T-cell (primary cell): ENCODE results near the gene SLC24A3. TPM values are rescaled to one million over a fixed set of nuclear protein-coding genes. Genes with fewer than 3 reads are reported as not detected.

ENCODE experiments used
- ATAC-seq, 4 experiments: fragments of 200-7000 bp in 3 of 4; fragments of 150-1000 bp in 1 of 4; cut with Tn5 transposase; replicated peaks in 1 of 4; 1 replicate in 3 of 4; 2 replicates in 1 of 4; pipeline ENCODE4 v1.10.0; 2021; ENCODE audit warnings: moderate library complexity in 3 of 4, mild to moderate bottlenecking in 2 of 4, moderate number of reproducible peaks in 1 of 4
- CTCF ChIA-PET, 2 donors: fragments of 300-600 bp; sonication (Branson Sonifier 250); formaldehyde crosslinking; loops; one replicate each; lab custom pipeline; 2022; ENCODE audit warnings: antibody characterized with exemption in 2 of 2; lab: Charles Lee
- POLR2A ChIA-PET, 2 donors: fragments of 300-600 bp; sonication (Branson Sonifier 250); formaldehyde crosslinking; loops; one replicate each; lab custom pipeline; 2022; ENCODE audit warnings: antibody characterized with exemption in 2 of 2; lab: Charles Lee
- DNase-seq, 35 experiments: peaks; one replicate each; pipeline versions ENCODE4 v3.0.0 to v3.0.0-alpha.2; 2013 to 2023
- H3K27ac ChIP-seq: one replicate; pipeline ENCODE4 v1.5.1; 2013; ENCODE audit warnings: low read length
- H3K27me3 ChIP-seq, 2 experiments: replicated peaks in 1 of 2; 1 replicate in 1 of 2; 2 replicates in 1 of 2; pipeline versions ENCODE4 v1.6.1 to v1.7.0; 2013; ENCODE audit warnings: low read length in 1 of 2, mixed read lengths in 1 of 2; ENCODE audit not compliant: control insufficient read depth in 2 of 2, insufficient read depth in 2 of 2; ENCODE audit errors: extremely low read depth in 1 of 2
- H3K36me3 ChIP-seq, 2 donors: 1 replicate in 1 of 2; 2 replicates in 1 of 2; pipeline versions ENCODE4 v1.6.1 to v1.7.0; 2013; ENCODE audit warnings: low read length in 1 of 2; ENCODE audit not compliant: control insufficient read depth in 2 of 2, insufficient read depth in 1 of 2; ENCODE audit errors: extremely low read depth in 1 of 2
- H3K4me1 ChIP-seq, 2 experiments: 1 replicate in 1 of 2; 2 replicates in 1 of 2; pipeline versions ENCODE4 v1.6.1 to v1.7.0; 2013; ENCODE audit warnings: low read length in 2 of 2, mixed read lengths in 1 of 2; ENCODE audit not compliant: insufficient read depth in 2 of 2, control insufficient read depth in 1 of 2; ENCODE audit errors: extremely low read depth in 1 of 2
- H3K4me3 ChIP-seq, 2 donors: 1 replicate in 1 of 2; 2 replicates in 1 of 2; pipeline versions ENCODE4 v1.5.1 to v1.7.0; 2013; ENCODE audit warnings: mild to moderate bottlenecking in 2 of 2, low read length in 1 of 2, moderate library complexity in 1 of 2; ENCODE audit not compliant: control insufficient read depth in 1 of 2; ENCODE audit errors: extremely low read depth in 1 of 2
- H3K9me3 ChIP-seq: 2 replicates; pipeline ENCODE4 v1.7.0; 2013
- H3K27ac Mint-ChIP-seq, 2 donors: one replicate each; pipeline ENCODE4 v1.8.0; 2020 to 2021; ENCODE audit warnings: mild to moderate bottlenecking in 2 of 2, mixed read lengths in 2 of 2
- H3K27me3 Mint-ChIP-seq, 2 donors: one replicate each; pipeline ENCODE4 v1.8.0; 2021 to 2022; ENCODE audit warnings: mixed read lengths in 2 of 2
- H3K36me3 Mint-ChIP-seq: one replicate; pipeline ENCODE4 v1.8.0; 2021; ENCODE audit warnings: mixed read lengths
- H3K4me1 Mint-ChIP-seq, 3 donors: one replicate each; pipeline ENCODE4 v1.8.0; 2020 to 2022; ENCODE audit warnings: mixed read lengths in 3 of 3, mild to moderate bottlenecking in 1 of 3
- H3K4me3 Mint-ChIP-seq, 3 donors: one replicate each; pipeline ENCODE4 v1.8.0; 2020 to 2022; ENCODE audit warnings: mild to moderate bottlenecking in 3 of 3, mixed read lengths in 3 of 3, moderate library complexity in 3 of 3
- H3K9me3 Mint-ChIP-seq, 3 donors: one replicate each; pipeline ENCODE4 v1.8.0; 2020 to 2022; ENCODE audit warnings: mixed read lengths in 3 of 3
- WGBS: methylation state at CpG from one replicate; pipeline ENCODE4 v1.1.5; 2013; ENCODE audit warnings: missing lambda C conversion rate; ENCODE audit not compliant: insufficient coverage; 5-methylcytosine and 5-hydroxymethylcytosine counted together
- total RNA-seq, 35 experiments: library from RNA in 6 of 35; stranded (reverse) in 6 of 35; fragments of 120-200 nt in 1 of 35; gene quantifications; one replicate each; pipeline versions ENCODE4 v1.2.1 to v1.2.4 and lab custom pipeline; 2013 to 2026

The SLC24A3 gene
- total RNA-seq, 5 donors from 2014 or later (not counting 1 experiment from before 2014, with no cell fraction given) = 0.06 to 0.25 (median 0.12) TPM

GRCh38 chr20:19430641-19431315 lies 218.3 kb downstream of the SLC24A3 start:
- Mint-ChIP-seq H3K4me3 (no peak overlapping the region), H3K27ac (no peak overlapping the region), H3K36me3 (no peaks in the 10 kb centered on the region), H3K9me3 (no peaks in the 10 kb centered on the region), H3K27me3 (no peaks in the 10 kb centered on the region), H3K4me1 (no peaks in the 10 kb centered on the region)
- H3K4me3 ChIP-seq = no peak overlapping the region
- H3K4me1 ChIP-seq = no peaks in the 10 kb centered on the region
- ChIA-PET POLR2A (no interaction called here), CTCF (no interaction called here)
- no peaks in the 10 kb centered on the region for H3K36me3 ChIP-seq
- H3K27me3 ChIP-seq = no peaks in the 10 kb centered on the region
- no peak for ATAC-seq
- H3K27ac ChIP-seq = no peak overlapping the region
- no peaks in the 10 kb centered on the region for H3K9me3 ChIP-seq
- 79% methylated on average over 2 of the region's 5 CpGs for WGBS
- no peak for DNase-seq

- no peaks in the 10 kb centered on the region for H3K36me3 ChIP-seq
- Mint-ChIP-seq H3K4me1 (no peaks in the 10 kb centered on the region), H3K4me3 (no peak overlapping the region), H3K27me3 (peaks cover 0 to 2% of the 10 kb centered on the region in 2 donors), H3K36me3 (no peaks in the 10 kb centered on the region), H3K27ac (no peak overlapping the region), H3K9me3 (no peaks in the 10 kb centered on the region)
- ATAC-seq (no peak), DNase-seq (no peak)
- WGBS = 55% methylated on average over 2 of the region's 4 CpGs
- POLR2A ChIA-PET = no interaction called here
- no peaks in the 10 kb centered on the region for H3K27me3 ChIP-seq
- CTCF ChIA-PET = no interaction called here
- no peak overlapping the region for H3K27ac ChIP-seq
- no peaks in the 10 kb centered on the region for H3K4me1 ChIP-seq
- no peak overlapping the region for H3K4me3 ChIP-seq
- no peaks in the 10 kb centered on the region for H3K9me3 ChIP-seq
Measured at GRCh38 chr20:19431316-19431700, 218.9 kb downstream of the SLC24A3 start.

GRCh38 chr20:19431906-19432305 lies 219.5 kb downstream of the SLC24A3 start:
- Histone ChIP-seq H3K4me3 (no peak overlapping the region), H3K36me3 (no peaks in the 10 kb centered on the region), H3K27me3 (no peaks in the 10 kb centered on the region), H3K4me1 (no peaks in the 10 kb centered on the region), H3K27ac (no peak overlapping the region), H3K9me3 (no peaks in the 10 kb centered on the region)
- ATAC-seq (no peak), DNase-seq (no peak)
- H3K9me3 Mint-ChIP-seq = no peaks in the 10 kb centered on the region
- CTCF ChIA-PET = no interaction called here
- H3K4me3 Mint-ChIP-seq = no peak overlapping the region
- H3K27ac Mint-ChIP-seq = no peak overlapping the region
- 100% methylated on average over 1 of the region's 2 CpGs for WGBS
- H3K4me1 Mint-ChIP-seq = no peaks in the 10 kb centered on the region
- no peaks in the 10 kb centered on the region for H3K36me3 Mint-ChIP-seq
- POLR2A ChIA-PET = no interaction called here
- H3K27me3 Mint-ChIP-seq = peaks cover 0 to 8% of the 10 kb centered on the region in 2 donors

- POLR2A ChIA-PET = no interaction called here
- no peaks in the 10 kb centered on the region for H3K4me1 ChIP-seq
- no peak overlapping the region for H3K27ac Mint-ChIP-seq
- peaks cover 0 to 8% of the 10 kb centered on the region in 2 donors for H3K27me3 Mint-ChIP-seq
- H3K27me3 ChIP-seq = no peaks in the 10 kb centered on the region
- CTCF ChIA-PET = no interaction called here
- H3K4me3 ChIP-seq = no peak overlapping the region
- no peak overlapping the region for H3K4me3 Mint-ChIP-seq
- no peaks in the 10 kb centered on the region for H3K4me1 Mint-ChIP-seq
- H3K9me3 ChIP-seq = no peaks in the 10 kb centered on the region
- H3K9me3 Mint-ChIP-seq = no peaks in the 10 kb centered on the region
- WGBS = 79% methylated on average over 5 of the region's 10 CpGs
- no peaks in the 10 kb centered on the region for H3K36me3 ChIP-seq
- H3K27ac ChIP-seq = no peak overlapping the region
- DNase-seq (no peak), ATAC-seq (no peak)
- no peaks in the 10 kb centered on the region for H3K36me3 Mint-ChIP-seq
Measured at GRCh38 chr20:19433371-19434350, 221.2 kb downstream of the SLC24A3 start.

GRCh38 chr20:19435316-19435715 lies 222.9 kb downstream of the SLC24A3 start:
- Mint-ChIP-seq H3K36me3 (no peaks in the 10 kb centered on the region), H3K27ac (no peak overlapping the region), H3K4me3 (no peak overlapping the region), H3K27me3 (peaks cover 0 to 8% of the 10 kb centered on the region in 2 donors), H3K4me1 (no peaks in the 10 kb centered on the region), H3K9me3 (no peaks in the 10 kb centered on the region)
- DNase-seq (no peak), ATAC-seq (no peak)
- Histone ChIP-seq H3K4me1 (no peaks in the 10 kb centered on the region), H3K4me3 (no peak overlapping the region), H3K27me3 (no peaks in the 10 kb centered on the region), H3K9me3 (no peaks in the 10 kb centered on the region), H3K36me3 (no peaks in the 10 kb centered on the region), H3K27ac (no peak overlapping the region)
- POLR2A ChIA-PET = no interaction called here
- CTCF ChIA-PET = no interaction called here
- 100% methylated on average over 1 of the region's 3 CpGs for WGBS

- H3K27ac Mint-ChIP-seq = no peak overlapping the region
- no peak for DNase-seq
- H3K36me3 ChIP-seq = no peaks in the 10 kb centered on the region
- no peak overlapping the region for H3K4me3 ChIP-seq
- no peaks in the 10 kb centered on the region for H3K9me3 Mint-ChIP-seq
- no peak overlapping the region for H3K27ac ChIP-seq
- CTCF ChIA-PET = no interaction called here
- H3K36me3 Mint-ChIP-seq = no peaks in the 10 kb centered on the region
- H3K27me3 ChIP-seq = no peaks in the 10 kb centered on the region
- H3K4me1 ChIP-seq = peaks cover 0 to 2% of the 10 kb centered on the region in 2 experiments
- no peaks in the 10 kb centered on the region for H3K9me3 ChIP-seq
- ATAC-seq = no peak
- H3K27me3 Mint-ChIP-seq = peaks cover 0 to 8% of the 10 kb centered on the region in 2 donors
- POLR2A ChIA-PET = no interaction called here
- peaks cover 0 to 3% (median 0%) of the 10 kb centered on the region in 3 donors for H3K4me1 Mint-ChIP-seq
- no peak overlapping the region for H3K4me3 Mint-ChIP-seq
Measured at GRCh38 chr20:19435821-19436220, 223.4 kb downstream of the SLC24A3 start.
